ENCODE measurements around the gene ZNF483.
A peak's percentile ranks its signal among the peaks of the same experiment; 100 is the strongest.
"Not testable (repeated sequence)": the region's sequence is repeated elsewhere in the genome, so short reads cannot be mapped to it uniquely, and the experiment has no call there.

ZNF483 gene

GRCh38 chr9:111501005-111501562 lies 23.9 kb upstream of the ZNF483 start:
- Histone ChIP-seq H3K27ac (ENCODE audit: low read depth, low read length, severe bottlenecking) (no peak overlapping the region), H3K4me3 (ENCODE audit: extremely low read depth, insufficient read depth, low read length, poor library complexity, severe bottlenecking) (no peak overlapping the region), H3K4me1 (ENCODE audit: control insufficient read depth, insufficient read depth, low read length, poor library complexity, severe bottlenecking) (no peaks in the 10 kb centered on the region), H3K36me3 (ENCODE audit: control insufficient read depth, insufficient read depth, low read length) (no peaks in the 10 kb centered on the region), H3K9me3 (ENCODE audit: control insufficient read depth, low read length) (no peaks in the 10 kb centered on the region)
- 91 to 98% methylated on average over 13 to 16 of the region's 16 CpGs for WGBS, 2 experiments (ENCODE audit: insufficient coverage in 2 of 2)

GRCh38 chr9:111501648-111502047 lies 23.3 kb upstream of the ZNF483 start:
- Histone ChIP-seq H3K4me1 (ENCODE audit: control insufficient read depth, insufficient read depth, low read length, poor library complexity, severe bottlenecking) (no peaks in the 10 kb centered on the region), H3K4me3 (ENCODE audit: extremely low read depth, insufficient read depth, low read length, poor library complexity, severe bottlenecking) (no peak overlapping the region), H3K27ac (ENCODE audit: low read depth, low read length, severe bottlenecking) (no peak overlapping the region), H3K9me3 (ENCODE audit: control insufficient read depth, low read length) (no peaks in the 10 kb centered on the region), H3K36me3 (ENCODE audit: control insufficient read depth, insufficient read depth, low read length) (no peaks in the 10 kb centered on the region)
- WGBS, 2 experiments (ENCODE audit: insufficient coverage in 2 of 2) = 84 to 89% methylated on average over 3 to 4 of the region's 6 CpGs

GRCh38 chr9:111502506-111502905 lies 22.5 kb upstream of the ZNF483 start:
- Histone ChIP-seq H3K4me3 (ENCODE audit: extremely low read depth, insufficient read depth, low read length, poor library complexity, severe bottlenecking) (no peak overlapping the region), H3K27ac (ENCODE audit: low read depth, low read length, severe bottlenecking) (no peak overlapping the region), H3K4me1 (ENCODE audit: control insufficient read depth, insufficient read depth, low read length, poor library complexity, severe bottlenecking) (no peaks in the 10 kb centered on the region), H3K36me3 (ENCODE audit: control insufficient read depth, insufficient read depth, low read length) (no peaks in the 10 kb centered on the region), H3K9me3 (ENCODE audit: control insufficient read depth, low read length) (no peaks in the 10 kb centered on the region)
- WGBS, 2 experiments (ENCODE audit: insufficient coverage in 2 of 2) = 78 to 92% methylated on average over 3 of the region's 3 CpGs

GRCh38 chr9:111511581-111511980 lies 13.4 kb upstream of the ZNF483 start:
- H3K27ac ChIP-seq (ENCODE audit: low read depth, low read length, severe bottlenecking); H3K9me3 ChIP-seq (ENCODE audit: control insufficient read depth, low read length); H3K4me1 ChIP-seq (ENCODE audit: control insufficient read depth, insufficient read depth, low read length, poor library complexity, severe bottlenecking); H3K4me3 ChIP-seq (ENCODE audit: extremely low read depth, insufficient read depth, low read length, poor library complexity, severe bottlenecking); H3K36me3 ChIP-seq (ENCODE audit: control insufficient read depth, insufficient read depth, low read length): not testable (repeated sequence)
- 88 to 95% methylated on average over 5 to 6 of the region's 6 CpGs for WGBS, 2 experiments (ENCODE audit: insufficient coverage in 2 of 2)

- Histone ChIP-seq H3K27ac (ENCODE audit: low read depth, low read length, severe bottlenecking) (no peak overlapping the region), H3K36me3 (ENCODE audit: control insufficient read depth, insufficient read depth, low read length) (no peaks in the 10 kb centered on the region), H3K4me1 (ENCODE audit: control insufficient read depth, insufficient read depth, low read length, poor library complexity, severe bottlenecking) (no peaks in the 10 kb centered on the region), H3K9me3 (ENCODE audit: control insufficient read depth, low read length) (no peaks in the 10 kb centered on the region), H3K4me3 (ENCODE audit: extremely low read depth, insufficient read depth, low read length, poor library complexity, severe bottlenecking) (no peak overlapping the region)
Measured at GRCh38 chr9:111514967-111515366, 10.0 kb upstream of the ZNF483 start.

GRCh38 chr9:111516061-111516465 lies 8.9 kb upstream of the ZNF483 start:
- H3K36me3 ChIP-seq (ENCODE audit: control insufficient read depth, insufficient read depth, low read length) = no peaks in the 10 kb centered on the region
- WGBS, 2 experiments (ENCODE audit: insufficient coverage in 2 of 2) = 65 to 92% methylated on average over 2 of the region's 2 CpGs

GRCh38 chr9:111524731-111525055 lies 286 bp upstream of the ZNF483 start:
- no peak overlapping the region for H3K27ac ChIP-seq (ENCODE audit: low read depth, low read length, severe bottlenecking)
- H3K36me3 ChIP-seq (ENCODE audit: control insufficient read depth, insufficient read depth, low read length) = peaks cover 7% of the 10 kb centered on the region
- H3K4me1 ChIP-seq (ENCODE audit: control insufficient read depth, insufficient read depth, low read length, poor library complexity, severe bottlenecking) = no peaks in the 10 kb centered on the region
- peak overlapping the region; percentile 71 for H3K4me3 ChIP-seq (ENCODE audit: extremely low read depth, insufficient read depth, low read length, poor library complexity, severe bottlenecking)
- H3K9me3 ChIP-seq (ENCODE audit: control insufficient read depth, low read length) = no peaks in the 10 kb centered on the region
- 36 to 39% methylated on average over 7 of the region's 7 CpGs for WGBS, 2 experiments (ENCODE audit: insufficient coverage in 2 of 2)

More at GRCh38 chr9:111516061-111516465, 8.9 kb upstream of the ZNF483 start:
- no peak overlapping the region for H3K27ac ChIP-seq (ENCODE audit: low read depth, low read length, severe bottlenecking)
- H3K4me1 ChIP-seq (ENCODE audit: control insufficient read depth, insufficient read depth, low read length, poor library complexity, severe bottlenecking) = no peaks in the 10 kb centered on the region
- H3K4me3 ChIP-seq (ENCODE audit: extremely low read depth, insufficient read depth, low read length, poor library complexity, severe bottlenecking) = no peak overlapping the region
- H3K9me3 ChIP-seq (ENCODE audit: control insufficient read depth, low read length) = no peaks in the 10 kb centered on the region

GRCh38 chr9:111527347-111527746 lies 2.4 kb downstream of the ZNF483 start:
- no peaks in the 10 kb centered on the region for H3K9me3 ChIP-seq (ENCODE audit: control insufficient read depth, low read length)
- H3K36me3 ChIP-seq (ENCODE audit: control insufficient read depth, insufficient read depth, low read length) = peaks cover 23% of the 10 kb centered on the region
- H3K27ac ChIP-seq (ENCODE audit: low read depth, low read length, severe bottlenecking) = no peak overlapping the region
- no peaks in the 10 kb centered on the region for H3K4me1 ChIP-seq (ENCODE audit: control insufficient read depth, insufficient read depth, low read length, poor library complexity, severe bottlenecking)
- no peak overlapping the region for H3K4me3 ChIP-seq (ENCODE audit: extremely low read depth, insufficient read depth, low read length, poor library complexity, severe bottlenecking)
- WGBS, 2 experiments (ENCODE audit: insufficient coverage in 2 of 2) = 67 to 95% methylated on average over 1 to 2 of the region's 2 CpGs

- WGBS, 2 experiments (ENCODE audit: insufficient coverage in 2 of 2) = no CpG with 5 or more reads among the region's 2 CpGs
- H3K27ac ChIP-seq (ENCODE audit: low read depth, low read length, severe bottlenecking) = no peak overlapping the region
Measured at GRCh38 chr9:111529787-111530186, 4.8 kb downstream of the ZNF483 start.

GRCh38 chr9:111531716-111532115 lies 6.7 kb downstream of the ZNF483 start:
- Histone ChIP-seq H3K4me1 (ENCODE audit: control insufficient read depth, insufficient read depth, low read length, poor library complexity, severe bottlenecking) (no peaks in the 10 kb centered on the region), H3K27ac (ENCODE audit: low read depth, low read length, severe bottlenecking) (no peak overlapping the region), H3K36me3 (ENCODE audit: control insufficient read depth, insufficient read depth, low read length) (peaks cover 50% of the 10 kb centered on the region), H3K4me3 (ENCODE audit: extremely low read depth, insufficient read depth, low read length, poor library complexity, severe bottlenecking) (no peak overlapping the region), H3K9me3 (ENCODE audit: control insufficient read depth, low read length) (peaks cover 15% of the 10 kb centered on the region)
- WGBS, 2 experiments (ENCODE audit: insufficient coverage in 2 of 2) = 94% methylated on average over 2 of the region's 4 CpGs; no CpG with 5 or more reads in 1 of the 2 experiments

More at GRCh38 chr9:111529787-111530186, 4.8 kb downstream of the ZNF483 start:
- no peaks in the 10 kb centered on the region for H3K4me1 ChIP-seq (ENCODE audit: control insufficient read depth, insufficient read depth, low read length, poor library complexity, severe bottlenecking)
- H3K9me3 ChIP-seq (ENCODE audit: control insufficient read depth, low read length) = peaks cover 6% of the 10 kb centered on the region
- H3K4me3 ChIP-seq (ENCODE audit: extremely low read depth, insufficient read depth, low read length, poor library complexity, severe bottlenecking) = no peak overlapping the region
- peaks cover 40% of the 10 kb centered on the region for H3K36me3 ChIP-seq (ENCODE audit: control insufficient read depth, insufficient read depth, low read length)

GRCh38 chr9:111533099-111533790 lies 8.3 kb downstream of the ZNF483 start:
- Histone ChIP-seq H3K4me1 (ENCODE audit: control insufficient read depth, insufficient read depth, low read length, poor library complexity, severe bottlenecking) (no peaks in the 10 kb centered on the region), H3K4me3 (ENCODE audit: extremely low read depth, insufficient read depth, low read length, poor library complexity, severe bottlenecking) (no peak overlapping the region), H3K27ac (ENCODE audit: low read depth, low read length, severe bottlenecking) (no peak overlapping the region), H3K36me3 (ENCODE audit: control insufficient read depth, insufficient read depth, low read length) (peaks cover 57% of the 10 kb centered on the region), H3K9me3 (ENCODE audit: control insufficient read depth, low read length) (peaks cover 23% of the 10 kb centered on the region)
- WGBS, 2 experiments (ENCODE audit: insufficient coverage in 2 of 2) = 80 to 100% methylated on average over 1 to 3 of the region's 5 CpGs

Data from mesodermal cell (in vitro differentiated cells).